Activated T-cell treated with anti-CD3 and anti-CD28 coated beads for 24 hours (primary cell): Measurements from ENCODE around the gene GDF10.

Source experiments
- DNase-seq: peaks from one replicate; pipeline ENCODE4 v3.0.0-alpha.2; 2020; ENCODE audit warnings: low read depth

GDF10 gene

DNA sequence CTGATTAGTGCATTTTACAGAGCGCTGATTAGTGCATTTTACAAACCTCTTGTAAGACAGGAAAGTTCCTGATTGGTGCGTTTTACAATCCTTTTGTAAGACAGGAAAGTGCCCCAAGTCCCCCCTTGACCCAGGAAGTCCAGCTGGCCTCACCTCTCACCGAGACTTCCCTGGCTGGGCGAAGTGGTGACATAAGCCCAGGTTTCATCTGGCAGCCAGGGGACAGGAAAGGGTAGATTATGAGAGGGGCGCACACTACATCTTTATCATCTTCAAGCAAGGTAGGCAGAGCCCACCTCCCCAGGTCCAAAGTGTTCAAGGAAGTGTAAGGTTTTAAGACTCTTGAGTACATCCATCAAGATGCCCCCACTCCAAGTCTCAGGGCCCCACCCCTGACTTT lies 5.5 kb upstream of the GDF10 start:
- no peak for DNase-seq

DNA sequence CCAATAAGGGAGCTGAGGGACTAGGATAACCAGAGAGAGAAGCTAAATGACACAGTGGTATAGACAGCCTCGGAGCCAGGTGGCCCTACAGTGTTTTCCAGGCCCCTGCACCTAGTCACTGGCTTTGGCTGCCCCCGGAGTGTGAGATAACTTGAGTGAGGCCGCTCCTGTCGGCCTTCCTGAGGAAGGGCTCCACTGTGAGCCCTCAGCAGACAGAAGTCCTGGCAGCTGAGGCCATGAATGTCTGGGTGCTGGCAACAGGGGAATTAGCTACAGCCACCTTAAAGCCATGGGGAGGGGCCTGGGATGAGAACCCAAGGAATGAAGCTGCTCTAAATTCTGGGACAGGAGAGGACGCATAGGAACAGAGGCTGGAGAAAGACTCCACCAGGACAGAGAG lies 4.6 kb upstream of the GDF10 start:
- no peak for DNase-seq

DNA sequence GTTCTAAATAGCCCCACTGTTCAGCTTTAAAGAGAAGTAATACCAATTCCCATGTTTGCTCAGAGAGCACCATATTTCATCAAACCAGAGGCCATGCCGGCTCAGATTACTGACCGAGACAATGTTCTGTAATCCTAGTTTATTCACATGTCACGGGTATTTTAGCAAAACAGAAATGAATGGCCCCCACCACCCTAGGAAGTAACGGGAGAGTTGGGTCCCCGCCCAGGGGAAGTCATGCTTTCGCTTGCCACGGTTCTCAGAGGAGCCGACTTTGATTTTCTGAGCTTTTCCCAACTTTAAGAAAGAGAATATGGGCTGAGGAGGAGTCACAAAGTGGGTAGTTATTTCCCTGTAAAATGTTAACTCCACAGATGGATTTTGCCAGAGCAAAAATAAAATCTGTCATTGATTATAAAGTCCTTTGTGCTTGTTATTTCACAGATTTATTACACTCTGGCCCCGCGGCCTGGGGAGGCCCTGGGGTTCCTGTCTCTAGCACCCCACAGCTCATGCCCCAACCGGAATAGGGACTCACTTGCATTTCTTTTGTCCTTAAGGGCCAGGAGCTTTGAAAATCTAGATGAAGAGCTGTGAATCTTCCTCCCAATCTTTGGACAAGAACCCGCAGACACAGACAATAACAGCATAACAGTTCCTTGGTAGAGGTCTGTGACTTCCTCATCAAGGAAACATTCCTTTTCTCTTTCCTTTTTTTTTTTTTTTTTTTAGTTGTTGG lies 3.7 kb upstream of the GDF10 start:
- DNase-seq, result no peak

DNA sequence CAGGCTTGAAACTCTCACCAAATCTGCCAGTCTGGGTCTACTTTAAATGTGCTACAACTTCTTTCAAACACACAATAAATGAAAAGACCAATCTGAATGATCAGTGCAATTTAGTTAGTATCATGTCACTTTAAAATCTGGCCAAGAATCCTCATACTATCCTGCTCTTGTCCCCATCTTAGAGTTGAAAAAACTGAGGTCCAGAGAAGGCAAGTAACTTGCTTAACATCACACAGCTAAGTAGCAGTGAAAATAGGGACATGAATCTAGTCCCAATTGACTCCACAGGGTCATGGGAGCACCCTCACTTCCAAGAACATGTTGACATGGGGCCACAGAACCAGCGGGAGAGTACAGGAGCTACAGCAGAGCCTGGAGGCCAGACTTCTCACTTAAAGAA lies 3.1 kb upstream of the GDF10 start:
- DNase-seq, result no peak

DNA sequence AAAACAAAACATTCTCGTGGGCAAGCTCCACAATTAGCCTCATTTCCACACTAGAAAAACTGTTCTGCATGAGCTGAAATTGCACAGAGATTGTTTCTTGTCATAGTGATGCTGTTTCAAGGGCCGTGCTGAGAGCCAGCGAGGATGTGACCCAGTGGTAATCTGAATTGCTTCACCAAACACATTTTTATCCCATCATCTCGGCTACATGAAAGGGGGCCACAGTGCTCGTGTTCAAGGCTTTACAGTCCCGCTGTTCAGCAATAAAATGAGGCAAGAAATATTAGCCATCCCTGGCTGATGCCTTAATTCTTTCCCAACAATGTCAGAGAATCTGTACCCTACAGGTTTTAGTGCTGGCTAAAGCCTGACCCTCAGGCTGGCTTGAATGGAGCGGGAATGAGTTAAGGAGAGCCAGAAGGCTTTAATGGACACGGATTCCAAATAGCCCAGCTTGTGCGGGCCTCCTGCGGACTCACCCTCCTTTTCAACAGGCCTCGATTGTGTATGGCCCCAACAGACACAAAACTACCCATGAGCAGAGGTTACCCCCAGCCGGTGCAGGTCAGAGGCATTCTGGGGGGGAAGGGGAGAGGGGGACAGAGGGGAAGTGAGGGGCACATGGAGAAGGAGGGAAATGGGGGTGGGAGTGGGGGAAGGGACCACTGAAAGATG lies 2.0 kb upstream of the GDF10 start:
- DNase-seq, result no peak

DNA sequence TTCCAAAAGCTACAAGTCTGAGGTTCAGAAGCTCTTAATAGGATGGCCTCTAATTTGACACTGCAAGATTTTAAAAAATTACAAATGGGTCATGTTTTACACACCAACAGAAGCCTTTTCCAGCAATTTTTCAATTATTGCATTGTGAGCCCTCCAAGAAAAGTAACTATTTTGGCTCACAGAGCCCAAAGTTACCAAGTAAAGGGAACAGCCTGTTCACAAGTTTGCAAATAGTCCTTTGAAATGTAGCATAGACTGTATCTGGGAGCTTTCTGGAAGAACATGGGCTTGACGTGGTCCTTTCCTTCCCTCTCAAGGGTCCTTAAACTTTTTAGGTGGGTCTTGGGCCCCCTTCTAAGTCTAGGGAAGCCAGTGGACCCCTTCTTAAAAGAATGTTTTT lies 1.3 kb upstream of the GDF10 start:
- DNase-seq, result no peak

DNA sequence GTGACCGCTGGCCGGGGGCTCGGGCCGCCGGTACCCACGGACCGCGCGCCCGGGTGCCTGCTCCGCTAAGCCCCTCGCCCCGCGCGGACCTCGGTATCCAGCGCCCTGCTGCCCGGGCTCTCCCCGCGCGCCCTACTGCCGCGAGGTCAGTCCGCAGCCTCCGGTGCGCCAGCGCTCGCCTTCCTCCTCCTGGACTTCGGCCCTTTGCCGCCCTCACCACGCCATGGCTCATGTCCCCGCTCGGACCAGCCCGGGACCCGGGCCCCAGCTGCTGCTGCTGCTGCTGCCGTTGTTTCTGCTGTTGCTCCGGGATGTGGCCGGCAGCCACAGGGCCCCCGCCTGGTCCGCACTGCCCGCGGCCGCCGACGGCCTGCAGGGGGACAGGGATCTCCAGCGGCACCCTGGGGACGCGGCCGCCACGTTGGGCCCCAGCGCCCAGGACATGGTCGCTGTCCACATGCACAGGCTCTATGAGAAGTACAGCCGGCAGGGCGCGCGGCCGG lies 483 bp downstream of the GDF10 start:
- DNase-seq, result no peak

DNA sequence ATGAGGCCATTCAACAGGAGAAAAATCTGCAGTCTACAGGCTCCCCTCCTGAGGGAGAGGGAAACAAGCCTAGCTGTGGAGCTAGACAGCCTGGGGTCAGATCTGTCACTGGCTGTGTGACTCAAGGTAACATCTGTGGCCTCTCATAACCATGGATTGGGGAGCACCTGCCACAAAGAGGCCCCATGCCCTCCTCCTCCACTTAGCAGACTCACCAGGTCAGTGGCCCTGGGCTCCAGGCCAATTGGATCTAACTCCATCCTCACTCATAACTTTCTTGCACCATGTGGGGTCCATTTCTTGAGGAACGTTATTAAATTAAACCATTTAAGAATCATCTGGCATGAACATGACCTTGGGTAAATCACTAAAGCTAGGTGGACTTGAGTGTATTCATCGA lies 1.8 kb downstream of the GDF10 start:
- DNase-seq, result no peak

DNA sequence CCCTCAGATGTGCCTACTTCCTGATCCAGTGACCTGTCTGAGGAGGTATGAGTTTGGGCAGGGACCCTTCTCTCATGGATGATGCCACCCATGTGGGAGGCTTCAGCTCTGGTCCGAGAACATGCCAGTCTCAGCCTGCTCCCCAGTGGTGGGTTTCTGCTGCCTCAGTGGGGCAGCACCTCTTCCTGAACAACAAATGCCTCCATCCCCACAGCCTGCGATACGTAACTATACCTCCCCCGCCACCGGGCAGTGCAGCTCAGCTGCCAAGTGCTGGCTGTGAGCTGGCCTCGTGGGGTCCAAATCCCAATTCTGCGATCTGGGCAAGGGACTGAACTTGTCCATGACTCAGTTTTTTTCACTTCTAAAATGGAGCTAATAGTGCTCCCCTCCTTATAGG lies 3.1 kb downstream of the GDF10 start:
- no peak for DNase-seq

DNA sequence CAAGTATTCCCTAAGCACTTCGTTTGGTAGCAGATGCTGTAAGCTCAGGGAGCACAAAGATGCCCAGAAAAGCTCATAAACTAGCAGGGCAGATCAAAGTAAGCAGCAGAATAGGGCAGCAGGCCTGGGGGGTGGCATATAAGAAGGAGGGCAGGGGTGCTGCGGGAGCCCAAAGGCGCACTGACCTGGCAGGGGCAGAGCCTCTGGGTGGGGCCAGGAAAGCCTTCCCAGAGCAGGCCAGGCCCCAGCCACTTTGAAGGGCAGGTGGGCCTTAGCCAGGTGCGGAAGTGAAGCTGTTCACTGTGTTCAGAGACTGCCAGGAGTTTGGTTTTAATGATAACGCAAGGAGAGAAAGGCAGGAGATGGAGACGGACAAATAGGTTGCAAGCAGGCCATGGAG lies 3.9 kb downstream of the GDF10 start:
- DNase-seq, result no peak

DNA sequence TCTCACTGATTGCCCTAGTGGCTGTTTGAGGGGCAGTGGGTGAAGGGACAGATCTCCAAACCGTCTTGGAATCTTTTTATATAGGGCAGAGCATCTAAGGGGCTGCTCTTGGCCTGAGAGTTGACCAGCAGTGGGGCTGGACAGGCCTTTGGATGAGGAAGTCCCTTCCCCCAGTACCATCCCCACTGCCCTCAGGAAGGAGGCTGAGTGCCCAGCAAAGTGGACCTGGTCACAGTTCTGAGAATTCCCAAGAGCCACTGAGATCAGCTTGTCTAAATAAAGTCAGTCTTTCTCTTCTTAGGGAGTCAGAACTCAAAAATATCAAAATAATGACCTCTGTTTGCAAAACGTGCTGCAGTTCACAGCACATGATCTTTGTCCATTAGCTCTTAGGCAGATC lies 5.6 kb downstream of the GDF10 start:
- no peak for DNase-seq

DNA sequence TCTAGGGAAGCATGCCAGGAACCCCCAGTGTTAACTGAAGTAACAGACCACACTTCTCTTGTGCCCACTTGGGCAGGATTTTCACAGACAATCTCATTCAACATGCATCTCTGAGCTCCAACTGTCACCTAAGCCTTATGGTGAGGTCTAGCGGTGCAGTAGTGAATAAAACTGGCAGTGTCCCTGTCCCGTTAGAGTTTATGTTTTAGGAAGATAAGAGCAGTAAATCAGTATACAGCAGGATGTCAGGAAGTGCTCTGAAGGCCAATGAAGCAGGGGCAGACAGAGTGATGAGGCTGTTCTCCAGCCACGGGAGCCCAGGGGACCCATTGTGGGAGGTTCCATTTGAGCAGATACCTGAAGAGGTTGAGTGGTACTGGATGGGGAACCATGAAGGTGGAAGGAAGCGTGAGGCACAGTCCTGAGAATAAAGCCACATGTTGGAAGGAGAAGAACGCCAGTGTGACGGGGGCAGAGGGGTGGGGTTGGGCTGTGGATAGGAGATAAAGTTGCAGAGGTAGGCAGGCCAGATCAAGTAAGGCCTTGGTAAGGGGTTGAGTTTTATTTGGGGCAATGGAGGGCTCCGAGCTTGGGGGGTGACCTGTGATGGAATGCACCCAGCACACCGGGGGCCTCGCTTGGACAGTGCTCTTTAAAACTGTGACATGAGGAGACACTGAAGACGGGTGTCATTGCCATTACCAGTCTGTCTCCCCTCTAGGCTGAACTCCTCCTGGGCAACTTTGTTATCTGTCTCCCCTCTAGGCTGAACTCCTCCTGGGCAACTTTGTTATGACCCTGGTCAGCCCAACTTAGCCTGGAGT lies 6.6 kb downstream of the GDF10 start:
- no peak for DNase-seq

DNA sequence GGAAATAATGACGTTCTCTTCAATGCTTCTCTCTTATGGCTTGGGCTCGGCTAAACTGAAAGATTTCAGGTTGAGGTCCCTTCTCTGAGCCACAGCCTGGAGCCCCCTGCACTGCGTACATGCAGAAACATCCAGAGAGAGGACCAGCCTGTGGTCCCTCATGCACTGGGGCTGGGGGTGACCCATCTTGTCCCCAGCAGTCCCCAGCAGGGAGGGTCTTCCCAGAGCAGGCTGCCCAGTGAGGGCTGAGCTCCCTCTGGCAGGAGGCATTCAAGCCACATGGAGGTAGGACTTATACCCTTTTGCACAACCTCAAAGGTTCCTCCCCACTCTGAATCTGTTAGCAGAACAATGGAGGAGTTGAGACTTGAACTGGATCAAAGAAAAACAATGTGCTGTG lies 7.4 kb downstream of the GDF10 start:
- DNase-seq, result no peak

DNA sequence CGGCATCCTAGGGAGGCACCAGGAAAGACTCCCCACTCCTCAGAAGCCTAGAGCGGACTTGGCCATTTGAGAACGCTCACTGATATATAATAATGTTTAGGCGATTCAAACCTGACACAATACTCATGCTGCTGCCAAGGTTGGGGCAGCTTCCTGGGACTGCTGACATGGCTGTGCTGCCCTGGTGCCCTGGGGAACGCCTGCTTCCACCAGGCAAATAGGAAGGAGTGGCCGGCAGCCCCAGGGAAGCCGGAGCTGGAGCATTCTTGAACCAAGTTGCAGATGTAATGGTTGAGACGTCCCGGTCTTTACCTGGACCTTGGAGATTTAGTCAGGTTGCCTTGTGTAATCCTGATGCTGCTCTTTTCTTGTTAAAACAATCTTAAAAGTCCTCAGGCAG lies 8.8 kb downstream of the GDF10 start:
- no peak for DNase-seq

DNA sequence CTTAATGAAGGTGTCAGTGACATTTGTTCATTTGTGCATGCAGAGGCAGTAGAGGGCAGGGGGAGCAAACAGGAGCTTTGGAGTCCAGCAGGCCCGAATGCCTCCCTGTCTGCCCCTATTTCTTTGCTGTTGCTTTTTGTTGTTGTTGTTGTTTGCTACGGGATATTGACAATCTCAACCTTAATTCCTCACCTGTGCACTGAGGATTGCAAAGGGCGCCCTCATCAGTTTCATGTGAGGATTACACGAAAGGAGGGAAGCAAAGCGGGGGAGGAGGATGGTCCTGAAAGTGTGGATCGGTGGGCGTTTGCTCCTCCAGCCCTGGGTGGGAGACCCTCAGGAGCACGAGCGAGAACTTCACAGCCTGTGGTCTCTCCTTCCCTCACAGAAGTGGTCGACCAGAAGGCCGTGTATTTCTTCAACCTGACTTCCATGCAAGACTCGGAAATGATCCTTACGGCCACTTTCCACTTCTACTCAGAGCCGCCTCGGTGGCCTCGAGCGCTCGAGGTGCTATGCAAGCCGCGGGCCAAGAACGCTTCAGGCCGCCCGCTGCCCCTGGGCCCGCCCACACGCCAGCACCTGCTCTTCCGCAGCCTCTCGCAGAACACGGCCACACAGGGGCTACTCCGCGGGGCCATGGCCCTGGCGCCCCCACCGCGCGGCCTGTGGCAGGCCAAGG lies 9.6 kb downstream of the GDF10 start:
- no peak for DNase-seq

DNA sequence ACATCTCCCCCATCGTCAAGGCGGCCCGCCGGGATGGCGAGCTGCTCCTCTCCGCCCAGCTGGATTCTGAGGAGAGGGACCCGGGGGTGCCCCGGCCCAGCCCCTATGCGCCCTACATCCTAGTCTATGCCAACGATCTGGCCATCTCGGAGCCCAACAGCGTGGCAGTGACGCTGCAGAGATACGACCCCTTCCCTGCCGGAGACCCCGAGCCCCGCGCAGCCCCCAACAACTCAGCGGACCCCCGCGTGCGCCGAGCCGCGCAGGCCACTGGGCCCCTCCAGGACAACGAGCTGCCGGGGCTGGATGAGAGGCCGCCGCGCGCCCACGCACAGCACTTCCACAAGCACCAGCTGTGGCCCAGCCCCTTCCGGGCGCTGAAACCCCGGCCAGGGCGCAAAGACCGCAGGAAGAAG lies 10.1 kb downstream of the GDF10 start:
- no peak for DNase-seq

DNA sequence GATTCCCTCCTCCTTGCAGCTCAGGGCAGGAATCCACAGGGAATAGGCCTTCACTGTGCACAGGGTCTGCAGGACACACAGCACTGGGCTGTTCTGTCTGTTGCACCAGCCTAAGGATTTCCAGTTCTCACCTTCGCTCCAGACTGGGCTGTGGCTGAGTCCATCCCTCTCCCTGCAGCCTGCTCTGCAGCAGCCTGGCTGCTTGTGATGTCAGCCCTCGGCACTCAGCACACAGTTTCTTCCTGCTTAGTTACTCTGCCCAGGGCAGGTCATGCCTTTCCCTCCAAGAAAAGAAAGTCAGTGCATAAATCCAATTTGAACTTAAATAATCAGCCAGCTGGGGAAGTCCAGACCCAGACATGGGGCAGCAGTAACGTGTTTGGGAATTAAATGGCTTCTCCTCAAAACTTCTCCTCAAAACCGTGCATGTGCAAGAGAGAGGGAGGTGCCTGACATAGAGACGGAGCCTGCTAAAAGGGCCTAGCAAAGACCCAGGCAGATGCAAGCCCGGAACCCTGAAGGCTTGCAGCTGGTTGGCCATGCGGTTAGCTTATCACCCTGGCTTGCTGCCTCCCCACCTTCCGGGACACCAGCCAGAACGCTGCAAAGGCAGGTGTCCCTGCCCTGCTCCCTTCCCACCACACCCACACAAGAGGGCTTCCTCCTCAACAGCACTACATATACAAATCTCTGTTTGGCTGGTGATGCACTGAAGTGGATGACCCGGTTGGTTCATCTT lies 11.4 kb downstream of the GDF10 start:
- no peak for DNase-seq

DNA sequence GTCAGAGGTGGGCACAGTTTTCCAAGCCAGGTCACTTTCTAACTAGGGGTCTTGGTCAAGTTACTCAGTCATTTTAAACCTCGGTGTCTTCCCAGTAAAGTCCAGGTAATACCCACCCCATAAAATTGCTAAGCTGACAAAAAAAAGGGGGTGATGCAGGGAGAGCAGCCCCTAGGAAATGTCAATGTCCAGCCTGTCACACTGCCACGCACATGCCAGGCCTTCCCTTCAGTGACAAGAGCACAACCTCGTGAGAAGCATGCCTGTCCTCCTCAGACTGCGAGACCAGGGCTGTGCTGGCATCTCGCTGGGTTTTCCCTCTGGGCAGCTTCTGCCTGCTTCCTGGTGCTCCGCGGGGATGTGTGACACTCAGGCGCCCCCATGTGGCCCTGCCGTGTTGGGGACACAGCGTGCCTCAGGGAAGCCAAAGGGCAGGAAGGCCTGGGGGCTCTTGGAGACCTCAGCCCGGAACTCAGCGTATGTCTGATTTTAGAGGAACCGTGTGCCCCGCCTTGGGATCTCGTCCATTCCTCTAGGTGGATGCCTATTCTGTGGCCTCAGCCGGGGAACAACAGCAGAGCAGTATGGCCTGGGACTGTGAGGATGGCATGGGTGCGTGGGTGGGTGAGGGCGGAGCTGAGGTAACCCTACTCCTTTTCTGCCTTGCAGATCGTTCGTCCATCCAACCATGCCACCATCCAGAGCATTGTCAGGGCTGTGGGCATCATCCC lies 12.1 kb downstream of the GDF10 start:
- peak; percentile 82 for DNase-seq

DNA sequence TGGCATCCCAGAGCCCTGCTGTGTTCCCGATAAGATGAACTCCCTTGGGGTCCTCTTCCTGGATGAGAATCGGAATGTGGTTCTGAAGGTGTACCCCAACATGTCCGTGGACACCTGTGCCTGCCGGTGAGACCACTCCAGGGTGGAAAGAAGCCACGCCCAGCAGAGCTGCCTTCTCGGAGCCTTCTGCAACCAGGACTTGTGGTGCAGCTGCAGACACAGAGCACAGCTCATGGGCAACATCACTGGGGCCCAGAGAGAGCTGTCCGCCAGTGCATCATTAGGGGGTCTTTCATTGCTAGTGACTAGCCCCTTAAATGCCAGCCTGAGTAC lies 12.6 kb downstream of the GDF10 start:
- no peak for DNase-seq

DNA sequence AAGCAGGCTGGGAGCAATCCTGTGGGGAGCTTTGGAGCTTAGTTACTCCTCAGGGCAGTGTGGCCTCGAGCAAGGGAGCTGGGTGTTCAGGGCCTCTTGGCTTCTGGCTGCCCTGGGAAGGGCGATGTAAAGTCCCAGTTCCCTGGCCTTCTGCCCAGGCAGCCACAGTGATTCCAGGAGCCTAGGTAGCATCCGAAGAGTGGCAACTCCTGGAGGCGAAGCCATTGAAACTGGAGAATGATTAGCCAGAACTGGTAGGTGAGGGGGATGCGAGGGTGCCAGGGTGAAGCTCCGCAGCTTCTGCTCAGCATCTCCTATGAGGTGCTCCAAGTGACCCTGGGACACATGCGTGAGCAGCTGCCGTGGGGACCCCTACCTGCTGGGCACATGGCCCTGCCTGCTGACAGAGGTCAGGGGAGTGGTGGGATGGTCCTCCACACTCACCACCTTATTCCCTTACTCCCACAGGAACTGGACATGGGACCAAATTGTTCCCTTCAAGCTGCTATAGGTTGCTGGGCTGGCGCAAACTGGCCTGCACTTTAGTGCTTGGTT lies 14.5 kb downstream of the GDF10 start:
- no peak for DNase-seq

DNA sequence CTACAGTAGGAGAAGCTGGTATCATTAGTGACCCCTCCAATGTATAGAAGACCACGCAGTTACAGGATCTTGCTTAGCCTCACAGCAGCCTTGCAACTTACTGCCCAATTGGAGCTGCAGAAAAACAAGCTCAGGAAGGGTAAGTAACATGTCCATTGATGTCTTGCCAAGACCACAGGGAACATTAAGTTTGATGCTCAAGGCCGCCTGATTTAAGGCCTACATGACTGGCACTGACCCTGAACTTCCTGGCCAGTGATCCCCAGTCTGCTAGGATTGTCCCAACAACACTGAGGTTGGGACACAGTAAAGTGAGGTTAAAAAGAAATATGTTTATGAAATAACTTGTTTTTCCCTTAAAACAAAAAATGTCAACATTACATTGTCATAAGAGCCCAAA lies 15.4 kb downstream of the GDF10 start:
- DNase-seq, result no peak
